Renal cortical epithelial cell (primary cell): Measurements from ENCODE around the gene MATCAP1. TPM values are rescaled to one million over a fixed set of nuclear protein-coding genes. Genes with fewer than 3 reads are reported as not detected.

Source experiments
- DNase-seq: peaks from one replicate; pipeline ENCODE4 v3.0.0-alpha.2; 2011; ENCODE audit warnings: low read depth
- total RNA-seq: library from RNA; depleted of rRNA; stranded (reverse); fragments of >200 nt; gene quantifications from 2 replicates; pipeline ENCODE4 v1.2.3, GENCODE V29; 2014

The MATCAP1 gene
- total RNA-seq, 1 donor from 2014 or later = 10.7 TPM

DNA sequence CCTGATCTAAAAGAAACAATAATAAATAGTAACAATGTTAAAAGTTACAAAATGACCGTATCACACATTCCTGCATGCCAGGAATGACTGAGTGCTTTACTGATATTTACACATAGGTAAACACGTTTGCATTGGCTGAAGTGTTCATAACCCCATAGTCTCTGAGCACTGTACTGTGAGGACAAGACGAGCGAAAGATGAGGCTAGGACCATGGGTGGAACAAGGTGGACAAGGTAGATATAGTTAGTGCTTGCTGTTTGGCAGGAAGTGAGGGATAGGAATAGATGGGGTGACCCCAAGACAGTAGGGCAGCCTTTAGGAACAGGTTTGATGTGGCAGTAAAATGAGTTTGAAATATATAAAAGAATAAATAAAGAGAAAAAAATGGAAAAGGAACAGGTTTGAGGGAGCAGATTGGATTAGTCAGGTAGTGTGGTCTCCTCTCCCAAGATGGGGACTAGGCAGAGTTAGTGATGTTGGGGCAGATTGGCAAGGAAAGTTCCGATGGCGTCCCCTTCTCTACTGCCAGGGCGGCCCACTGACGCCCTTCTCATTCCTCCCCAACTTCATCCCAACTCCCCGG is 7.7 kb upstream of the MATCAP1 start:
- no peak for DNase-seq

DNA sequence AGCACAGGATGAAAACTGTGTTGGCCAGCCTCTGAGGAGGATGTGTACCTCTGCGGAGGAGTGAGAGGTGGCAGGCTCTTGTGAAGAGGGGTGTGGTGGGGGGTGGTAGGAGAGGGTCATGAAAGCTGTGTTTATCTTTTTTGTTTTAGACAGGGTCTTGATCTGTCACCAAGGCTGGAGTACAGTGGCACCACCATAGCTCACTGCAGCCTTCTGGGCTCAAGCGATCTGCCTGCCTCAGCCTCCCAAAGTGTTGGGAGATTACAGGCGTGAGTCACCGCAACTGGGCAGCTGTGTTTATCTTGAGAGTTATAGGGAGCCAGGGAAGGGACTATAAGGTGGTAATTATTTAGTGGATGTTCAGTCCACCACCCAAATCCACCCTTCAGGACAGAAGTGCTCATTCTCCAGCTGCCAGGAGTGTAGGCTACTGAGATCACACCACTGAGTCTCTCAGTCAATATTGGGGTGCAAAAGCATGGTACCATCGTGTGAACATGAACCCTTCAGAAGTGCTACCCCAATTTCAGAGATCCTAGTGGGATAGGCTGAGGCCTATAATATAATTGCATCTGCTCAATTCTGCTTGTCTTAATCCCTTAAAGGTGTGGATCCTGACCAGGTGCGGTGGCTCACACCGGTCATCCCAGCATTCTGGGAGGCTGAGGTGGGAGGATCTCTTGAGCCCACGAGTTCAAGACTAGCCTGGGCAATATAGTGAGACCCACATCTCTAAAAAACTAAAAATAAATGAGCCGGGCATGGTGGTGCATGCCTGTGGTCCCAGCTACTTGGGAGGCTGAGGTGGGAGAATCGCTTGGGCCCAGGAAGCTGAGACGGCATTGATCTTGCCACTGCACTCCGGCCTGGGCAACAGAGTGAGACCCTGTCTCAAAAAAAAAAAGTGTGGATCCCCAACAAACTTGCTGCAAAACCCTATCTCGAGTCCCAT is 7.0 kb upstream of the MATCAP1 start:
- DNase-seq = no peak

DNA sequence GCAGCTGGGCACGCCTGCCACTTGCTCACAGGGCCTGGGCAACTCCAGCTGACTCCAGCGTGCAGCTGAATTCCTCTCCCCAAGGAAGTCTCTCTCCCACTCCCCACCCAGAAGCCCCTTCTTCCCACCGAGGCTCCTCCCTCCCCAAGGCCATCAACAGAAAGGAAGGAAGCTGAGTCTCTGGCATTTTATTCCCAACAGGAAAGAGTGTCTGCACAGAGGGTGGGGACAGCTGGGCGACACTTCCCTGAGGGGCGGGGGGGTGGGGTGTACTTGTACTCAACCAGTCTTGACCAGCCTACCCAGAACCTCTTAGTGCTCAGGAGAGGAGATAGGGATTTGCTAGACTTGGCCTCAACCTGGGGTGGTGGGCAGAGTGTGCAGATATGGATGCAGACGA is 6.3 kb upstream of the MATCAP1 start, which contains the start of gene EXOC3L1:
EXOC3L1 (minus strand) TSS at position 96 of the 400 bp plus-strand sequence. CDS start 460 bp downstream, outside the sequence.
- DNase-seq = no peak

DNA sequence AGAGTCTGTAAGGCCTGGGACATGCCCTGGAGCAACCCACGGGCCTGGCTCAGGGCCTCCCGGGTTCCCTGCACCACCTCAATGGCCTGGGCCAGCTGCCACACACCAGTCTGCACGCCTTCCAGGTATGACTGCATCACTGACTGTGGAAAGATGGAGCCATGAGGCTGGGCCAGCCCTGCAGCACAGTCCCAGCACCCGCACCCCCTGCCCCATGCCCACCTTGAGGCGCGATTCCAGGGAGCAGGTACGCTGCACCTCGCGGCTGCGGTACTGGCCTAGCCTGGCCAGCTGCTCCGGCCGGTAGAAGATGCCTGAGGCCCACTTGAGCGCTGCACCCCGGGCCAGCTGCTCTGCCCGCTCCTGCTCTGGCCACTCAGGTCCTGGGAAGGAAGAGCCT is 5.0 kb upstream of the MATCAP1 start:
- no peak for DNase-seq

DNA sequence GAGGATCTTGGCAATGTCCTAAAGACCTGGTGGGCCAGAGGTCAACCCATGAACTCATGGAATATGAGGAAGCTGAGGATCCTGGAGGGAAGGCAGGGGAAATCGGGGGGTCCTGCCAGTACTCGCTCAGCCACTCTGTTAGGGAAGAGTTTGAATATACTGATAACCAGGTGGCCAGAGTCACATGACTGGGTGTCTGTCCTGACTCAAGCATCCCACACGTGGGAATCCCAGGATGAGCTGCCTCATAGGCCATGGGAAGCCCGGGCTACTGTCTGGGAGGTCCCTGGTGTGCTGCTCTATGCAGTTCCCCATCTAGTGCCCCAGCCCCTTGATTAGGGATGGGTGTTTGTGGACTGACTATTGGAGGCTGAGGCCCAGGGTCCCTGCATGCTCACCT is 4.6 kb upstream of the MATCAP1 start:
- no peak for DNase-seq

DNA sequence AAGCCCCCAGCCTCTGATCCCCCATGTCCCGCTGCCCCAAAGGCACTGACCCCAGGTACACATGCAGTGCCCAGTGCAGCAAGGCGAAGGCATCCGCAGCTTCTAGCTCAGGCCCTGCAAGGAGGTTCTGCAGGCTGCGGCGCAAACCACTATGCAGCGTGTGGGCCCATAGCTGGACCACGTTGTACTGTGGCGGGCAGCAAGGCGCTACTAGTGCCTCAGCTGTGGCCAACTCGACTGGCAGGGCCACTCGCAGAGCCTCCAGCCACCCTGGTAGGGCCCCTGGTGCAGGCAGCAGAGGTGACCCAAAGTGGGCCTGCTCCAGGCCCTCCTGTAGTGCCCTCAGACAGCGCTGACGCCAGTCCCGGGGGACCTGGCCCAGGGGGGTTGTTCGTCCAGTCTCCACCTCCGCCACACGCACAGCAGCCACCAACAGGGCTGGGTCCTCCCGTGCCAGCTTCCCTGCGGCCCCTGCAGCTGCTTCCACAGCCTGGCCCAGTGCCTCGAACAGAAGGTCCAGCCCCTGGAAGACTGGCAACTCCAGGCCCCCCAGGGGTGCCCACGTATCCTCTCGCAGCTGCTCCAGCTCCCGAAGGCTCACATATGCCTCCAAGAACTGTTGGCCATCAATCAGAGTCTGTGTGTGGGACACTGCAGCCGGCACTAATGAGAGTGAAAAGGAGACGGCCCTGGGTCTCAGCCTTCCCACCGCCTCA is 3.6 kb upstream of the MATCAP1 start:
- DNase-seq = no peak

DNA sequence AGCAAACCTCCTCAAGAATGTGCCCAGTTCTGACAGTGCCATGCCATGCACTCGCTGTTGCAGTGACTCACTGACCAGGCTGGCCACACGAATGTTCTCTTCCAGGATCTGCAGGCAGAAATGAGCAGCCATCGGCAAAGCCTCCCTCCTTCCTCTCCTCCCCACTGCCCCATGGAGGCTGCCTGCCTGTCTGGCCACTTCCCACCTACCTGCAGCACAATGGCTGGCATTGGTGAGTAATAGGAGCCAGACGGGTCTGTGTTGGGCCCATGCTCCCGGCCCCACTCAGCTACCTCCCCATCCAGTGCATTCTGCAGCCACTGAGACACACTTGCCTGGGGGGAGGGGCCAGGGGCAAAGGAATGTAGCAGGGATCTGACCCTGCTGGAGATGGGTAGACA is 2.8 kb upstream of the MATCAP1 start:
- peak; percentile 88 for DNase-seq

DNA sequence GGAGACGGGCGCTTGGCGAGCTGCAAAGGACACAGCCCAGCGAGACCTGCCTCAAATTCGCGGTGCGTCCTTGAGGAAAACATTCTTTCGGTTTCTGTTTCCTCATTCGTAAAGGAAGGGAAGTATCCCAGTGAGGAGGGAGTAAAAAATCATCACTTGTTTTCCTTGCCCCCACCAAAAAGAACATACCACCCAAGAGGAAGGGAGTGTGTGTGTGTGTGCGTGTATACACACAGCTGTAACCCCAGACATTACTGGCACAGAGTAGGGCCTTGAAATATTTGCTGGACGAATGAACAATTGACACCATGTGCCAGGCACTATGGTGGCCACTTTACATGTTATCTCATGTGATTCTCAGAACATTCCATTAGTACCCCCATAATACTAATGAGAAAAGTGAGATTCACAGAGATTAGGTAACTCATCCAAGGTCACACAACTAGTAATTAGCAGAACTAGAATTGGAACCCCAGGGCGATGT is 1.9 kb upstream of the MATCAP1 start:
- DNase-seq = no peak

DNA sequence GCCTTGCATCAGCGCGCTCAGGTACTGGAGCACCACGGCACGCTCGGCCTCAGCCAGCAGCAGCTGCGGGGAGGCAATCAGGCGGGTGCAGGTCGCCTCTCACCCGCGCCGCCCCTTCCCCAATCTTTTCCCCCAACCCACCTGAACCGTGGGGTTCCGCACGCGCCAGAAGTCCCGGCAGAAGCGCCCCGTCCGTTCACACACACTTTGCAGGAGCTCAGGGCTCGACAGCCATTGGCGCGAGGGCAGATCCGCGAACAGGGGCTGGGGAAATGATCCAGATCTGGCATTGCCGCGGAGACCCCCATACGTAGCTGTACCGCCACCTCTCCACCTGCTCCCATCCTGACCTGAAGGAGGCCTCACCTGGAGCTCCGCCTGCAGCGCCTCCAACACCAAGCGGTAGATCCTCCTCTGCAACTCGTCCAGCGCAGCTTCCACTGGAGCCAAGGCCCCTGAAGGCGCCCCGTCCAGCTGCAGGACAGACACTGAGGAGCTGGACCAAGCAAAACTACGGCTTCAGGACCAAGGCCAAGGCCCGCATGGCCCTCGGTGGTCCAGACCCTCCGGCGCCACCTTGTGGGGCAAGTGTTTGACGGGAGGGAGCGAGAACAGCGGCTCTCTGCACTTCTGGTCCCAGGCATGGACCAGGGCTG is 1.4 kb upstream of the MATCAP1 start:
- DNase-seq = peak; percentile 78

DNA sequence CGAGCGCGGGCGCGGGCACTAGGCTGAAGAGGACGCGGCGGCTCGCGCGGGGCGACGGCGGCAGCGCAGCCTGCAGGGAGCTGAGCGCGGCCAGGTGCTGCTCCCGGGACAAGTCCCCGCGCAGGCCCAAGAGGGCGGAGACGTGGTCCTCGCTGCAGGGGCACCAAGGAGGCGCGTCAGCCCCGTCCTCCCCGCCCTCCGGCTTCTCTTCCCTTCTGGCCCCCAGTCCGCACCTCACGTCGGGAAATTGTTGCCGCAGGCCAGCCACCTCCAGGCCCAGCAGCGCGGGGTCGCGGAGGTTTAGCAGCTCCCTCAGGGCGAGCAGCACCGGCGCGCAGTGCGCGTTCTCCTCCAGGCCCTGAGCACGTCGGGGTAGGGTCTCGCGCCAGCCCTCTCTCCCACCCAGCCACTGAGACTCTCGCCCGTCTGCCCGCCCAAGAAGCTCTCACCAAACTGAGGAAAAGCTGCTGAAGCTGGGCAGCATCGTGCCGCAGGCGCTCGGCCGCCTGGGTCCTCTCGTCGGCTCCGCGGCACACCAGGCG is 761 bp upstream of the MATCAP1 start:
- DNase-seq = no peak

DNA sequence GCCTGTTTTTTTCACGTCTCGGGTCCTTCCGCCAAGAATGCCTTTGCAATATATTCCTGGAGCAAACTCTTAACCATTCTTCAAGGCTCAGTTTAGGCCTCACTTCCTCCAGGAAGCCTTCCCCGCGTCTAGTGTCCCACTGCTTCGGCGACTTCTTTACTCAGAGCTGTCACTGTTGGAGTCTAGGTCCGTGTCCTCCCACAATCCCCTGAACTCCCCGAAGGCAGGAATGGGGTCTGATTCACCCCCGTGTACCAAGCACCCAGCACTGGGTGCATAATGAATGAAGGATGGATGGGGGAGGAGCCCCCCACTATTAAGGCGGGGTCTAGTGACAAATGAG is 508 bp downstream of the MATCAP1 start:
- no peak for DNase-seq

DNA sequence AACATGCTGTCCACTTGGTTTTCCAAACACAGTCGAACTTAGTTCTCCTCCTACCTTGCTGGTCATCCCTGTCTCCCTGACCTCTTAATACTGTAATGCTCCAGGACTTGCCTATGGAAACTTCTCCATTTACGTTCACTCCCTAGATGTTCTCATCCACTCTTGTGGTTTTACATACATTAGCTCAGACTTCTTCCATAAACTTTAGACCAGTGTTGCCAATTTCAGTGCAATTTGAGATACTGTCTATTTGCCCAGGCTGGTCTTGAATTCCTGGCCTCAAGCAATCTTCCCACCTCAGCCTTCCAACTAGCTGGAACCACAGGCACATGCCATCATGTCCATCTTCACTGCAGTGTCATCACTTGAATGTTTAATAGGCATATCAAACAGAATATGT is 1.5 kb downstream of the MATCAP1 start:
- no peak for DNase-seq

DNA sequence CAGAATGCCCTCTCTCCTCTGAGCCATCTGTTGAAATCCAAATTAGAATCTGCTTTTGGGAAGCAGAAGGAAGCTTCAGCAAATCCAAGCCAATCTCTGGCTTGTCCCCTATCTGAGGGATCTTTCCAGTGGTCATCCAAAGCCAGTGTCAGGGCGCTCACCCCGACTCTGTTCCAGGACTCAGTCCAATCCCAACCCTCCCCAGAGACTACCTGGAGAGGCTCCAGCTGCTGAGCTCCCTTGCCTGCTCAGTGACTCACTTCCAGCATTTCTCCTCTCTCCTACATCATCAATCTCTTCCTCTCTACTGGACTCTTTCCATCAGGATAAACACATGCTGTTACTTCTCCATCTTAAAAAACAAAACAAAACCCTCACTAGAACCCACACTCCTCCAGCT is 2.4 kb downstream of the MATCAP1 start:
- DNase-seq = peak; percentile 33

DNA sequence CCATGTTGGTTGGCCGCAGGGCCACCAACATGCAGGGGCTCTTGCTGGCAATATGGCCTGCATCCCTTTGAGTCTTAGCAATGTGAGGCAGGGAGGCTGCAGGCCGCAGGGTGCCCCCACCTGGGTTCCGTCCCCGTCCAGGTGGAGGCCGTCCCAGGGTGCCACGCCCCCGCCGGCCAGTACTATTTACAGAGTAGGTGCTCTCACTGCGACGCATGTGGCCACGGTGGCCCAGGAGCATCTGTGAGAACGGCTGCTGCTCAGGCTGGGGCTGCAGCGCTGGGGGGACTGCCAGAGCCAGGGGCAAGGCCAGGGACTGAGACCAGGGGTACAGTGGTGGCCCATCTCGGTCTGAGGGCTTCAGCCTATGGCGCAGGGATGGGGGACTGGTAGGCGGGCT is 3.6 kb downstream of the MATCAP1 start:
- DNase-seq = no peak

DNA sequence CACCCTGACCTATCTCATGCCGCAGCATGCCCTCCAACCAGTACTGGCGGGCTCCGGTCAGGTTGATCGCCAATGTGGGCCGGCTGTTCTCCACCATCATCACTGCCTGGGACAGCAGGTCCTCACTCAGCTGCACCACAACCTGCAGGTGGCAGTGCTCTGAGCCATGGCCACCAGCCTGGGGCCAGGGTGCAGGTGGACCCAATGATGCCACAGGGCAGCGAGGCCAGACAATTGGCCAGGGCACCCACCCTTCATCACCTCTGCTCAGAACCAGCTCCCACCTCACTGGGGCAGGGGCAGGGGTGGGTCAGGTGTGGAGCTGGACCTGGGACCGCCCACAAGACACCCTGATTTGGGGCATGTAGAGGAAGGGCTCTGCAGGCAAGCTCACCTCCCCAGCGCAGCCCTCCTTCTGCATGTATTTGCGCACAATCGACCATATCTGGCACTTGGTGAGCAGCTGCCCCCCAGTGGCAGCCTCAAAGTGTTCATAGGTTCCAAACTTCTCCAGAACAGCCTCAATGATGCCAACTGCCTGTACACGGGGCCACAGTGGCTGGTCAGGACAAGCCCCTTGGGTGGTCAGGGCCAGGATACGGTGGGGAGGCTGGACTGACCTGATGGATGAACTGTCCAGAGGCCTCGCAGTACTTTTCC is 4.2 kb downstream of the MATCAP1 start:
- DNase-seq = no peak

DNA sequence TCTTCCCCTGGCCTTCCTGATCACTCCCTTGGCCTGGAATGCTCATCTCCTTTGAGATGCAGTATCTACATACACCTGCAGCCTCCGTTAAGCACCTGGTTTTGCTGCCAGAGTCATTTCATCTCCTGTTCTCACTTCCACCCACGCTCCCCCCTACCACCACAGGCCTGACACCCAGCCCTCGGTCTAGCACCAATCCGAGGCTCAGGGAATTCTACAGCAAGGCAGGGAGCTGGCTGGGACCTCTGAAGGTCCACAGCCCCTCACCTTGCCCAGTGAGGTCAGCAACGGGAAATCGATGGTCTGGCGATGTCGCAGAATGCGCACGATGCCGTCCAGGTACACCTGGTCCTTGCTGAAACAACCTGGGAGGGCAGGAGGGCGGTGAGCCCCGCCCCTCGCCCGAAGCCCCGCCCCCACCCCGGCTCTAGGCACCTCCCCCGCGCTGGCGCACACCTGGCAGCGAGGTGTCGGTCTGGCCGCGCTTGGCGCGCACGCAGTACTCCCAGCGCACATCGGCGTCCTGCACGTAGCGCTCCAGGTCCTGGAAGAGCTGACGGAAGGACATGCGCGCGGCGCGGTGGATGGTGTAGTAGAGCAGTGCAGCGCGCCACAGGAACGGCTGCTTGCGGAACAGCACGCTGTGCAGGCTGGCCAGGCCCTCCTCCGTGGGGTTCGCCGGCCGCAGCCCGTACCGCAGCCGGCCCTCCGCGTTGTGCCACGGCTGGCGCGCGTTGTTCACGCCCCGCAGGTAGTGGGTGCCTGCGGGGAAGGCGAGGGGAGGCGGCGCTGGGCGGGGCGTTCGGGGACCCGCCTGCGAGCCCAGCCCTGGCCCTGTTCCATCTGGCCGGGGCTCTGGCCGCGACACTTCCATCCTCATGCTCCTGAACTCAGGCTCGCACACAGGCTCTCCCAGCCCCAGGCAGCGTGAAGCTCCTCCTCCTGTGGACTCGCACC is 5.7 kb downstream of the MATCAP1 start:
- peak; percentile 23 for DNase-seq

DNA sequence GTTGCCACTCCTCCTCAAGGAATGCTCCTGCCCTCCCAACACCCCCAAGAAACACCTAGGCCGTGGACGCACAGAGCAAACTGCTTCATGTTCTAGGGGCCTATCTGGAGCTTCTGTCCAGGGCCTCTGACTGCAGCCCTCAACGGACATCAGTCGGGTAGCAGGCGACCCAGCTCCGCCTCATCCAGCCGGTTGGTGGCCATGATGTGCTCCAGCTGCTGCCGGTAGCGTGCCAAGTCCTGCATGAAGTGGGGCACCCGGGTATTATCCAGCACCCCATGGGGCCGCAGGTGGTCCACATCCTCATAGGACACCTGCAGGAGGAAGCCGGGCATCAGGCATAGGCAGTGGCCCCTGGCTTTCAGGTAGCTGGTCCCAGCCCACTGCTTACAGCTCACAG is 7.1 kb downstream of the MATCAP1 start:
- no peak for DNase-seq

DNA sequence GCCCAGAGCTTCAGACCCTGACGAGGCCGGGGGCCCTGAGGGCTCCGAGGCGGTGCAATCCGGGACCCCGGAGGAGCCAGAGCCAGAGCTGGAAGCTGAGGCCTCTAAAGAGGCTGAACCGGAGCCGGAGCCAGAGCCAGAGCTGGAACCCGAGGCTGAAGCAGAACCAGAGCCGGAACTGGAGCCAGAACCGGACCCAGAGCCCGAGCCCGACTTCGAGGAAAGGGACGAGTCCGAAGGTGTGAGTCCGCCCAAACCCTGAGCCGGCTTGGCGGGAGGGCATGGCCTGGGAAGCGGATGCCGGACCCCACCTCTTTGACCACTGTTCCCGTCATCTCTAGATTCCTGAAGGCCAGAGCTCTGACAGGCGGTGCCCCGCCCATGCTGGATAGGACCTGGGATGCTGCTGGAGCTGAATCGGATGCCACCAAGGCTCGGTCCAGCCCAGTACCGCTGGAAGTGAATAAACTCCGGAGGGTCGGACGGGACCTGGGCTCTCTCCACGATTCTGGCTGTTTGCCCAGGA is 9.0 kb downstream of the MATCAP1 start:
- no peak for DNase-seq

DNA sequence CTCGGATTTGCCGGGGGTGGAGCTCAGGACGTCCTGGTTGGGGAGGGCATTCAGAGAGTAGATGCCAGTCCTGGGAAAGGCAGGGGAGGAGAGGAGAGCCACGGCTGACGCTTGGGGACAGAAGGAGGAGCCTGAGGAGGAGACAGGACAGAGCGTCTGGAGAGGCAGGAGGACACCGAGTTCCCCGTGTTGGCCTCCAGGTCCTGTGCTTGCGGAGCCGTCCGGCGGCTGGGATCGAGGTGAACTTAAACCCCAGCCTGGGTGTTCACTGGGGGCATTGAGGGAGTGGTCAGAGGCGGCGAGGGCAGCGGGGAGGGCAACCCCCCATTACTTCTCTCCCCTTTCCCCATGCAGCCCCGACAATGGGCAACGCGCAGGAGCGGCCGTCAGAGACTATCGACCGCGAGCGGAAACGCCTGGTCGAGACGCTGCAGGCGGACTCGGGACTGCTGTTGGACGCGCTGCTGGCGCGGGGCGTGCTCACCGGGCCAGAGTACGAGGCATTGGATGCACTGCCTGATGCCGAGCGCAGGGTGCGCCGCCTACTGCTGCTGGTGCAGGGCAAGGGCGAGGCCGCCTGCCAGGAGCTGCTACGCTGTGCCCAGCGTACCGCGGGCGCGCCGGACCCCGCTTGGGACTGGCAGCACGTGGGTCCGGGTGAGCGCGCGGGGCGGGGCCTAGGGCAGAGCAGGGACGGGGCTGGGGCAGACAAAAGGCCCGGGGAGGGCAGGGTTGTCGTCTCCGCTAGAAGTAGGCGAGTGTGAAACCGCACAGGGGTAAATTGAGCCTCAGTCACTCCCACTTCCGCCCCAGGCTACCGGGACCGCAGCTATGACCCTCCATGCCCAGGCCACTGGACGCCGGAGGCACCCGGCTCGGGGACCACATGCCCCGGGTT is 9.7 kb downstream of the MATCAP1 start:
- DNase-seq = peak; percentile 76
